ENCODE results near the gene ZSCAN25.

The ZSCAN25 gene

GRCh38 chr7:99599836-99600235 is 16.9 kb upstream of the ZSCAN25 start:
- no peak overlapping the region for H3K27ac Mint-ChIP-seq
- no peak for ATAC-seq (ENCODE audit: low read depth)

GRCh38 chr7:99601656-99602310 is 15.0 kb upstream of the ZSCAN25 start:
- ATAC-seq (ENCODE audit: low read depth), result no peak
- H3K4me1 Mint-ChIP-seq, result no peaks in the 10 kb centered on the region
- H3K27ac Mint-ChIP-seq, result no peak overlapping the region
- no peaks in the 10 kb centered on the region for H3K27me3 Mint-ChIP-seq
- DNase-seq (ENCODE audit: low spot score in 2 of 2), result peak in 1 of 2 donors; percentile 6
- no peaks in the 10 kb centered on the region for H3K9me3 Mint-ChIP-seq
- peaks cover 5% of the 10 kb centered on the region for H3K36me3 Mint-ChIP-seq
- no peak overlapping the region for H3K4me3 Mint-ChIP-seq

More at GRCh38 chr7:99599836-99600235, 16.9 kb upstream of the ZSCAN25 start:
- DNase-seq (ENCODE audit: low spot score in 2 of 2), result no peak
- H3K27me3 Mint-ChIP-seq, result no peaks in the 10 kb centered on the region
- no peak overlapping the region for H3K4me3 Mint-ChIP-seq
- peaks cover 5% of the 10 kb centered on the region for H3K36me3 Mint-ChIP-seq
- H3K4me1 Mint-ChIP-seq, result no peaks in the 10 kb centered on the region
- H3K9me3 Mint-ChIP-seq, result no peaks in the 10 kb centered on the region

DNA sequence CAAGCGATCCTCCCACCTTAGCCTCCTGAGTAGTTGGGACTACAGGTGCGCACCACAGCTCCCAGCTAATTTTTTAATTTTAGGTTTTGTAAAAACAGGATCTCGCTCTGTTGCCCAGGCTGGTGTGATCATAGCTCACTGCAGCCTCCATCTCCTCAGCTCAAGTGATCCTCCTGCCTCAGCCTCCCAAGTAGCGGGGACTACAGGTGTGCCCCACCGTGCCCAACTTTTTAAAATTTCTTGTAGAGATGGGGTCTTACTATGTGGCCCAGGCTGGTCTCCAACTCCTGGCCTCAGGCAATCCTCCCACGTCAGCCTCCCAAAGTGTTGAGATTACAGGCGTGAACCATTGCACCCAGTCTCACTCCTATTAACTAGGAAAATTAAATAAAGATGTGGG is 11.2 kb upstream of the ZSCAN25 start:
- ATAC-seq (ENCODE audit: low read depth) (no peak), DNase-seq (ENCODE audit: low spot score in 2 of 2) (no peak)
- Mint-ChIP-seq H3K27me3 (peaks cover 3% of the 10 kb centered on the region), H3K4me3 (no peak overlapping the region), H3K4me1 (no peaks in the 10 kb centered on the region), H3K9me3 (no peaks in the 10 kb centered on the region), H3K27ac (no peak overlapping the region), H3K36me3 (peaks cover 3% of the 10 kb centered on the region)

- H3K4me3 Mint-ChIP-seq, result no peak overlapping the region
- H3K4me1 Mint-ChIP-seq, result no peaks in the 10 kb centered on the region
- H3K9me3 Mint-ChIP-seq, result no peaks in the 10 kb centered on the region
- H3K27me3 Mint-ChIP-seq, result peaks cover 3% of the 10 kb centered on the region
- H3K36me3 Mint-ChIP-seq, result no peaks in the 10 kb centered on the region
- DNase-seq (ENCODE audit: low spot score in 2 of 2), result no peak
- no peak for ATAC-seq (ENCODE audit: low read depth)
- no peak overlapping the region for H3K27ac Mint-ChIP-seq
Observed at GRCh38 chr7:99606531-99606930, 10.2 kb upstream of the ZSCAN25 start.

DNA sequence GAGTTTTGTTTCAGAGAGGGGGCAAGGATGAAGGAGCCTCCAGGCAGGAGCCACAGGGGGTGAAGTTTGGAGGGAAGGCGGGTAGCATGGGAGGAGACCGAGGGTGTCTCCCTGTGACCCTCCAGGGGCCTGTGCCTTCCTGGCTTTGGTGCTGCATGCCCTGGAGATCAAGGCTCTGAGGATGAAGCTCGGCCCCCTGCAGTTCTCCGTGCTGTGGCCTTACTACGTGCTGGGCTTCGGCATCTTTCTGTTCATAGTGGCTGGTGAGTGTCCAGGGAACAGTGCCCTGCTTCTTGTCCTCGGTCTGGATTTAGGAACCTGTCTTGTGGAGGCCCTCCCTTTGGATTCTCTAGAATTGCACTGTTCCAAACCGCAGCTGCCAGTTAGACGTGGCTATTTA is 9.2 kb upstream of the ZSCAN25 start:
- Mint-ChIP-seq H3K9me3 (no peaks in the 10 kb centered on the region), H3K36me3 (no peaks in the 10 kb centered on the region), H3K4me1 (no peaks in the 10 kb centered on the region), H3K27me3 (peaks cover 3% of the 10 kb centered on the region), H3K4me3 (no peak overlapping the region), H3K27ac (no peak overlapping the region)
- ATAC-seq (ENCODE audit: low read depth) (no peak), DNase-seq (ENCODE audit: low spot score in 2 of 2) (no peak)

DNA sequence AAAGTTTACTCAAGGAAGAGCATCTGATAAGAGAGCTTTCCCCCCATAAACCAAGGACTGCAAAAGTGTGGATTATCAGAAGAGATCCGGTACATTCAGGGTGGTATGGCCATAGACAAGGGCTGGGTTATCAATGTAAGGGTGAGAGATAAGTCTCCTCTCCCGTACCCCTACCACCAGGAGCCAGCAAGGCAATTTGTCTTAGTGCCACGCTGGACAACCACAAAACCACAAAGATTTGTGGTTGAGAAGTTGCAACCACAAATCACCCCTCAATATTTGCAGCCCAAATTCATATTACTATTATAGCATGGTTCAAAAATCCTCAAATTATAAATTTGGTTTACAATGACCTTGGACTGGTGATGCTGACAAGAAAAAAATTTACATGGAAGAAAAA is 2.3 kb upstream of the ZSCAN25 start:
- peaks cover 18% of the 10 kb centered on the region for H3K4me1 Mint-ChIP-seq
- no peak for ATAC-seq (ENCODE audit: low read depth)
- no peaks in the 10 kb centered on the region for H3K27me3 Mint-ChIP-seq
- H3K9me3 Mint-ChIP-seq, result no peaks in the 10 kb centered on the region
- peaks cover 6% of the 10 kb centered on the region for H3K36me3 Mint-ChIP-seq
- H3K27ac Mint-ChIP-seq, result no peak overlapping the region
- DNase-seq (ENCODE audit: low spot score in 2 of 2), result no peak
- H3K4me3 Mint-ChIP-seq, result no peak overlapping the region

DNA sequence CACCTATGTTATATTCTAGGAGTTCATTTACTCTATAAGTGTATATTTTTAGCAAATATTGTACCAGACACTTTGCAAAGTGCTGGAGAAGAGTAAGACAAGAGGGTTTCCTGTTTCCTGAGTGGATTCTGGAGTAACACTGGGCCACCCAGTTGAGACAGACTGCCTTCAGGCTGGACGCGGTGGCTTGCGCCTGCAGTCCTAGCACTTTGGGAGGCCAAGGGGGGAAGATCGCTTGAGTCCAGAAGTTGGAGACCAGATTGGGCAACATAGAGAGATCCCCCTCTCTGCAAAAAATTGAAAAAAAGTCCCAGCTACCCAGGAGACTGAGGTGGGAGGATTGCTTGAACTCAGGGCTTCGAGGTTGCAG is 772 bp upstream of the ZSCAN25 start:
- Mint-ChIP-seq H3K36me3 (peaks cover 11% of the 10 kb centered on the region), H3K4me1 (peaks cover 18% of the 10 kb centered on the region), H3K27me3 (no peaks in the 10 kb centered on the region), H3K9me3 (no peaks in the 10 kb centered on the region), H3K27ac (no peak overlapping the region), H3K4me3 (peak overlapping the region; percentile 99)
- no peak for ATAC-seq (ENCODE audit: low read depth)
- no peak for DNase-seq (ENCODE audit: low spot score in 2 of 2)

DNA sequence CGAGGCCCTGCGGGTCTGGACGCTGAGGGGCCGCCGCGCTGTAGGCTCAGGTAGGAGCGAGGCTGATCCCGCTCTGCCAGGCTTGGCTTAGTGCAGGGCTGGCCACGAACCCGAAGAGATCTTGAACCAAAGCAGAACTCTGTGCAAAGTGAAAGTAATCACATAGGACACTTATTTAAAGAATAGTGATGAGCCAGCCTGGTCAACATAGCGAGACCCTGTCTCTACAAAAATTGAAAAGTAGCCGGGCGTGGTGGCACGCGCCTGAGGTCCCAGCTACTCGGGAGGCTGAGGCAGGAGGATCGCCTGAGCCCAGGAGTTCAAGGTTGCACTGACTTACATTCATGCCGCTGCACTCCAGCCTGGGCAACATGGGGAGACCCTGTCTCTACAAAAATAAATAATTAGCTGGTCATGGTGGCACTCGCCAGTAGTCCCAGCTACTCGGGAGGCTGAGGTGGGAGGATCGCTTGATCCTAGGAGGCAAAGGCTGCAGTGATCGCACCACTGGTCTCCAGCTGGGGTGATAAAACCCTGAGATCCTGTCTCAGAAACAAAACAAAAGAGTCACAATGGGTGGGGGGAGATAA is 541 bp downstream of the ZSCAN25 start:
- no peaks in the 10 kb centered on the region for H3K9me3 Mint-ChIP-seq
- peak overlapping the region; percentile 99 for H3K4me3 Mint-ChIP-seq
- peaks cover 21% of the 10 kb centered on the region for H3K4me1 Mint-ChIP-seq
- H3K27ac Mint-ChIP-seq, result peak overlapping the region; percentile 95
- no peaks in the 10 kb centered on the region for H3K27me3 Mint-ChIP-seq
- DNase-seq (ENCODE audit: low spot score in 2 of 2), result no peak
- no peak for ATAC-seq (ENCODE audit: low read depth)
- peaks cover 18% of the 10 kb centered on the region for H3K36me3 Mint-ChIP-seq

DNA sequence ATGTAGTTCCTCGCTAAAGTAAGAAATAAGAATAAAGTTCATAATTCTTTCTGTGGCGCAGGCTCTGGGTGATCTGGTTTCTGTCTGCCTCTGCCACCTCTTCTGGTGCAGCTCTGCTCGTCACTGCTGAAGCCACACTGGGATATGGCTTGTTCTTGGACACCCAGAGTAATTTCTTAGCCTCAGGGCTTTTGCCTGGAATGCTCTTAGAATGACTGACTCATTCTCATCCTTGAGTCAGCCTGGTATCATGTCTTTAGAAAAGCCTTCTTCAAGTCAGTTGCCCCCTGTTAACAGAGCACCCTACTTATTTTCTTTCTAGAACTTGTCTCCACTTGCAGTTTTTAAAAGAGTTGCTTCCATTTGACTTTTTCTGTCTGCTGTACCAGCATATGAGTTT is 2.0 kb downstream of the ZSCAN25 start:
- Mint-ChIP-seq H3K9me3 (no peaks in the 10 kb centered on the region), H3K27me3 (no peaks in the 10 kb centered on the region), H3K27ac (no peak overlapping the region), H3K4me1 (peaks cover 24% of the 10 kb centered on the region), H3K36me3 (peaks cover 24% of the 10 kb centered on the region), H3K4me3 (peak overlapping the region; percentile 28)
- ATAC-seq (ENCODE audit: low read depth) (no peak), DNase-seq (ENCODE audit: low spot score in 2 of 2) (no peak)

DNA sequence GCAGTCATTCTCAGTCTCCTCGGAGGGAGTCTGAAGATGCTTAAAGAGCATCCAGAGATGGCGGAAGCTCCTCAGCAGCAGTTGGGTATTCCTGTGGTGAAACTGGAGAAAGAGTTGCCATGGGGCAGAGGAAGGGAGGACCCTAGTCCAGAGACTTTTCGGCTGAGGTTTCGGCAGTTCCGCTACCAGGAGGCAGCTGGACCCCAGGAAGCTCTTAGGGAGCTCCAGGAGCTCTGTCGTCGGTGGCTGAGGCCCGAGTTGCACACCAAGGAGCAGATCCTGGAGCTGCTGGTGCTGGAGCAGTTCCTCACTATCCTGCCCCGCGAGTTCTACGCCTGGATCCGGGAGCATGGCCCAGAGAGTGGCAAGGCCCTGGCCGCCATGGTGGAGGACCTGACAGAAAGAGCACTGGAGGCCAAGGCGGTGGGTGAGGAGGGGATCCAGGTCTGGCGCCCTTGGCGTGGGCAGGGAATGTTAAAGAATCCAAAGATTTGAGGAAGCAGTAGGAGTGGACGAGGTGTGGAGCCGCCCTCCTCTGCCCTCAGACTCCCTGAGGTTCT is 2.9 kb downstream of the ZSCAN25 start:
- no peak for DNase-seq (ENCODE audit: low spot score in 2 of 2)
- no peak for ATAC-seq (ENCODE audit: low read depth)
- H3K4me3 Mint-ChIP-seq, result no peak overlapping the region
- no peak overlapping the region for H3K27ac Mint-ChIP-seq
- peaks cover 24% of the 10 kb centered on the region for H3K4me1 Mint-ChIP-seq
- H3K27me3 Mint-ChIP-seq, result no peaks in the 10 kb centered on the region
- no peaks in the 10 kb centered on the region for H3K9me3 Mint-ChIP-seq
- H3K36me3 Mint-ChIP-seq, result peaks cover 26% of the 10 kb centered on the region

- DNase-seq (ENCODE audit: low spot score in 2 of 2) (no peak), ATAC-seq (ENCODE audit: low read depth) (no peak)
- H3K9me3 Mint-ChIP-seq, result no peaks in the 10 kb centered on the region
- peaks cover 26% of the 10 kb centered on the region for H3K4me1 Mint-ChIP-seq
- no peaks in the 10 kb centered on the region for H3K27me3 Mint-ChIP-seq
- H3K4me3 Mint-ChIP-seq, result no peak overlapping the region
- no peak overlapping the region for H3K27ac Mint-ChIP-seq
- H3K36me3 Mint-ChIP-seq, result peaks cover 35% of the 10 kb centered on the region
Observed at GRCh38 chr7:99621271-99621670, 4.5 kb downstream of the ZSCAN25 start.

- Mint-ChIP-seq H3K36me3 (peaks cover 36% of the 10 kb centered on the region), H3K27me3 (no peaks in the 10 kb centered on the region), H3K4me3 (no peak overlapping the region), H3K27ac (no peak overlapping the region), H3K9me3 (no peaks in the 10 kb centered on the region), H3K4me1 (peaks cover 20% of the 10 kb centered on the region)
- ATAC-seq (ENCODE audit: low read depth) (no peak), DNase-seq (ENCODE audit: low spot score in 2 of 2) (no peak)
Observed at GRCh38 chr7:99622596-99622995, 5.8 kb downstream of the ZSCAN25 start.

GRCh38 chr7:99623091-99623693 is 6.4 kb downstream of the ZSCAN25 start:
- H3K27ac Mint-ChIP-seq, result no peak overlapping the region

DNA sequence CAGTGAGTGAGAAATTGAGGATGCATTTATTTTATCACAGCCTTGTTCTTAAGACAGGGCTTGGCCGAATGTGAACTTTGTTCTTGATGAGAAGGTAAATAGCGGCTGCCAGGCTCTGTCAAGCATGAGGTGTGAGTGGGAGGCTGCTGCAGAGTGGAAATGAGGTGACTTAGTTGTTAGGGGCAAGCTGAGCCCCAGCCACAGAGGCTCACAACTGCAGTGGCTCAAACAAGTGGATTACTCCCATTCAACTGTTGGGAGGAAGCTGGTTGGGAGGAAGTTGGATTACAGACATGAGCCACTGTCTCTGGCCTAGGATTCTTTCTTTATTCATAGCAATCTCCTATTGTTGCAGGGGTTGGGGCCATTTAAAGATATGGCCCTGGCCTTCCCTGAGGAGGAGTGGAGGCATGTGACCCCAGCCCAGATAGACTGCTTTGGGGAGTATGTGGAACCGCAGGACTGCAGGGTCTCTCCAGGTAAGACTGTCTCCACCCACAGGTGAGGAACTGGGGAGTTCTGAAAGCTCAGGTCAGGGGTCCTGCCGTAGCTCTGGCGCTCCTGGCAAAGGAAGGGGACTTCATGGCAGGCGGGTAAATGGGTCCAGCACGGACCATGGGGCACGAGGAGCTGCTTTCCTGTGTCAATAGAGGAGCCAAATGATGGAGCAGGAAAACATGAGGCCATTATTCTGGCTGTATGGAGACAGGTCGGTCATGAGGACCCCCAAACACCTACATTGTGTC is 7.1 kb downstream of the ZSCAN25 start:
- ATAC-seq (ENCODE audit: low read depth), result no peak

More at GRCh38 chr7:99623091-99623693, 6.4 kb downstream of the ZSCAN25 start:
- ATAC-seq (ENCODE audit: low read depth) (no peak), DNase-seq (ENCODE audit: low spot score in 2 of 2) (no peak)
- Mint-ChIP-seq H3K4me1 (peaks cover 15% of the 10 kb centered on the region), H3K9me3 (no peaks in the 10 kb centered on the region), H3K36me3 (peaks cover 37% of the 10 kb centered on the region), H3K4me3 (no peak overlapping the region), H3K27me3 (no peaks in the 10 kb centered on the region)

More for the DNA sequence above, 7.1 kb downstream of the ZSCAN25 start:
- H3K36me3 Mint-ChIP-seq, result peaks cover 42% of the 10 kb centered on the region
- H3K4me1 Mint-ChIP-seq, result peaks cover 14% of the 10 kb centered on the region
- no peak for DNase-seq (ENCODE audit: low spot score in 2 of 2)
- no peaks in the 10 kb centered on the region for H3K27me3 Mint-ChIP-seq
- no peak overlapping the region for H3K27ac Mint-ChIP-seq
- H3K9me3 Mint-ChIP-seq, result no peaks in the 10 kb centered on the region
- no peak overlapping the region for H3K4me3 Mint-ChIP-seq
